ENCODE data around the gene CASK. TPM values are rescaled to one million over a fixed set of nuclear protein-coding genes. Genes with fewer than 3 reads are reported as not detected.

The CASK gene
- total and polyA plus RNA-seq, 8 donors: 7.3 to 82.0 (median 32.3) TPM

DNA sequence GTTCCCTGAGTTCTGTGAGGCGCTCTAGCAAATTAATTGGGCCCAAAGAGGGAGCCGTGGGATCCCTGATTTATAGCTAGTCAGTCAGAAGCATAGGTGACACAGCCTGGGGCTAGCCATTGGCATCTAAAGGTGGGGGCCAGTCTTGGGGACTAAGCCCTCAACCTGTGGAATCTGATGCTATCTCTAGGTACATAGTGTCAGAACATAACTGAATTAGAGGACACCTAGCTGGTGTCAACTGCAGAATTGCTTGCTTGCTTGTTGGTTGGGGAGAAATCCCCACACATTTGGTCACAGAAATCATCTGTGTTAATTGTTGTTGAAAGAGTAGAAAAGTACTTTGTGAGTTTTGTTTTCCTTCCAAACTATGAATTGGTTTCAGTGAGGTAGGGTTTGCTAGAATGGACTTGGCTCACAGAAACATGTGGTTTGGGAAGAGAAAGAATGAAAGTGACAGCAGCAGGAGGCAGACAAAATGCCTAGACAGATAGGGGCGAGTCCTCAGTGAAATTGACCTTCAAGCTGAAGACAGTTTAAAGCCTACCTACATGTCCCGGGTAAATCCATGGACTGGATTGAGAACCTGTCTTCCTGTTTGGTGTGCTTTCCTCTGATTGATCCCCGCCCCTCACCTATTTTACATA, 212.2 kb downstream of the CASK start:
- TF ChIP-seq EP300 (IDR thresholded peaks at IDR 0.05) (no peak), POLR2A (IDR thresholded peaks at IDR 0.05) (no peak), POLR2AphosphoS5 (IDR thresholded peaks at IDR 0.05) (no peak)
- TF ChIP-seq, protein P1, sequence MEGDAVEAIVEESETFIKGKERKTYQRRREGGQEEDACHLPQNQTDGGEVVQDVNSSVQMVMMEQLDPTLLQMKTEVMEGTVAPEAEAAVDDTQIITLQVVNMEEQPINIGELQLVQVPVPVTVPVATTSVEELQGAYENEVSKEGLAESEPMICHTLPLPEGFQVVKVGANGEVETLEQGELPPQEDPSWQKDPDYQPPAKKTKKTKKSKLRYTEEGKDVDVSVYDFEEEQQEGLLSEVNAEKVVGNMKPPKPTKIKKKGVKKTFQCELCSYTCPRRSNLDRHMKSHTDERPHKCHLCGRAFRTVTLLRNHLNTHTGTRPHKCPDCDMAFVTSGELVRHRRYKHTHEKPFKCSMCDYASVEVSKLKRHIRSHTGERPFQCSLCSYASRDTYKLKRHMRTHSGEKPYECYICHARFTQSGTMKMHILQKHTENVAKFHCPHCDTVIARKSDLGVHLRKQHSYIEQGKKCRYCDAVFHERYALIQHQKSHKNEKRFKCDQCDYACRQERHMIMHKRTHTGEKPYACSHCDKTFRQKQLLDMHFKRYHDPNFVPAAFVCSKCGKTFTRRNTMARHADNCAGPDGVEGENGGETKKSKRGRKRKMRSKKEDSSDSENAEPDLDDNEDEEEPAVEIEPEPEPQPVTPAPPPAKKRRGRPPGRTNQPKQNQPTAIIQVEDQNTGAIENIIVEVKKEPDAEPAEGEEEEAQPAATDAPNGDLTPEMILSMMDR (IDR thresholded peaks at IDR 0.05): no peak
- Histone ChIP-seq H3K4me1 (no peaks in the 10 kb centered on the region), H3K4me3 (no peak overlapping the region), H3K9me3 (no peaks in the 10 kb centered on the region), H3K36me3 (no peaks in the 10 kb centered on the region), H3K27me3 (no peaks in the 10 kb centered on the region), H3K27ac (no peak overlapping the region)
- intact Hi-C loops (cut with DNase I; ENCODE audit: low total_unique reads): no loop called here
- no peak for DNase-seq
- WGBS, 5 donors: 78 to 97% (median 92%) methylated on average over 5 of the region's 5 CpGs

DNA sequence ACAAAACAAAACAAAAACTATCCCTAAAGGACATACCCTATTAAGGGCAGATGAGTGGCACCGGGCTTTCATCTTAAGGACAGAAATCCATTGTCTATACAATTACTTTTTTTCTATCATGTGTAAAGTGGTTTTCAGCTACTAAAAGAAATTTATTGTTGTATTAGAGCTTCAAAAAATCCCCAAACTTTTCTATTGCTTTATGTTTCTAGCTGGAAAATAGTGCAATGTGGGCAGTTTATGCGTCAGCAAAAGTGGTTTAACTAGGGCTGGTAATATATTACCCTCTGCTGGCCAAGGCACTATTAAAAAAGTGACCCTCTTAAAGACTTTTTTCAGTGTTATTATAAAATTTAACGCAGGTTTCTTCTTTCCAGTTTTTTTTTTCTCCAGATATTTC, 214.9 kb downstream of the CASK start:
- Histone ChIP-seq H3K4me3 (no peak overlapping the region), H3K4me1 (no peaks in the 10 kb centered on the region), H3K27ac (no peak overlapping the region), H3K9me3 (no peaks in the 10 kb centered on the region), H3K27me3 (no peaks in the 10 kb centered on the region), H3K36me3 (no peaks in the 10 kb centered on the region)
- 42 to 90% (median 53%) methylated on average over 3 of the region's 3 CpGs for WGBS, 5 donors
- no peak for DNase-seq
- TF ChIP-seq, protein P1 (IDR thresholded peaks at IDR 0.05): no peak
- no peak for TF ChIP-seq EP300 (IDR thresholded peaks at IDR 0.05)
- no peak for TF ChIP-seq POLR2A (IDR thresholded peaks at IDR 0.05)
- no peak for TF ChIP-seq POLR2AphosphoS5 (IDR thresholded peaks at IDR 0.05)
- intact Hi-C loops (cut with DNase I; ENCODE audit: low total_unique reads): no loop called here

DNA sequence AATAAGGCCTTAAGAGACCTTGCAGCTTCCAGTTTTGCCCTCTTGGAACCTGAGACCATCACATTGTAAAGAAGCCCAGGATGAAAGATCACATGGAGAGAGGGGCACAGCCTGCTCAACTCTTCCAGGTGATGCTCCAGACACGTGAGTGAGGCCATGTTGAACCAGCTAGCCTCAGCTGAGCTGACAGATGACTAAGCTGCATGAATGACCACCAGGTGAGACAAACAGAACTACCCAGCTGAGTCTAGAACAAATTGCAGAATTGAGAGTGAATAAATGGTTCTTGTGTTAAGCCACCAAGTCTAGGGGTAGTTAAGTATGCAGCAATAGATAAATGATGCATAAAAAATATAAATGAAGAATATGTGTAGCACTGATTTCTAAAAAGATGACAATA, 216.1 kb downstream of the CASK start:
- TF ChIP-seq POLR2AphosphoS5 (IDR thresholded peaks at IDR 0.05): no peak
- TF ChIP-seq POLR2A (IDR thresholded peaks at IDR 0.05): no peak
- TF ChIP-seq EP300 (IDR thresholded peaks at IDR 0.05): no peak
- TF ChIP-seq, protein P1 (IDR thresholded peaks at IDR 0.05): no peak
- H3K27ac ChIP-seq: no peak overlapping the region
- intact Hi-C loops (cut with DNase I; ENCODE audit: low total_unique reads): no loop called here
- H3K4me3 ChIP-seq: no peak overlapping the region
- no peak for DNase-seq
- H3K4me1 ChIP-seq: no peaks in the 10 kb centered on the region
- WGBS, 5 donors: 40 to 93% (median 81%) methylated on average over 1 of the region's 1 CpG
- H3K9me3 ChIP-seq: no peaks in the 10 kb centered on the region
- no peaks in the 10 kb centered on the region for H3K36me3 ChIP-seq
- no peaks in the 10 kb centered on the region for H3K27me3 ChIP-seq

DNA sequence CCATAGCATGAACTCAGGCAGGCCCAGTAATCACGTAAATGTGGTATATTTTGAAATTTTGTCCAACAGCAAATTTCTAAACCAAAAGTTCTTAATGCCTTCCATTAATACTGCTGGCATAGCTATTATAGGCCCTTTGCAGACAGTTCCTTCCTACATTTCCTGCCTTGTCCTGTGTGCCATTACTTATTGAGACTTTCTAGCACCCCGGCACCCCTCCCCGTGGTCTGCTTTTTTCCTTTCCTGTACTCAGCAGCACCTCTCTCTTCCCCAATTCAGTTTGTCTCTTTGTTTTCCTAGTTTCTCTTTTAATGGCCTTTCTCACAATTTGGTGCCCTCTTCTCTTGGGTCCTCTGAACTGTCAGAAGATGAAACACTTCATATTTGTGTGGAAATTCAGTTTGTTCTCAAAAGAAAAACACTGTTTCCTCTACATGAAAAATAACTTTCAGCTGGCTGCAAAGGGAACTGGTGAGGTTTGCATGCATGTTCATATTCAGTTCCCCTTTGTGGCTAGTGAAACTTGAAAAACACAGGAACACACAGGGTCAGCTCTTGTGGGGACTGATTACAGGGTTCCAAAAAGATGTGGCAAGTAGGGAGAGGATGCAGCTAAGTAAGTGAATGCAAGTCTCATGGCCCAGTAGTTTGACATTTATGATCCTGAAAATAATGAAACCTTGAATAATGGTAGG, 217.5 kb downstream of the CASK start:
- no peak overlapping the region for H3K4me3 ChIP-seq
- H3K27me3 ChIP-seq: no peaks in the 10 kb centered on the region
- 53 to 87% (median 74%) methylated on average over 3 of the region's 3 CpGs for WGBS, 5 donors
- TF ChIP-seq, protein P1 (IDR thresholded peaks at IDR 0.05): no peak
- TF ChIP-seq POLR2AphosphoS5 (IDR thresholded peaks at IDR 0.05) (no peak), POLR2A (IDR thresholded peaks at IDR 0.05) (no peak), EP300 (IDR thresholded peaks at IDR 0.05) (no peak)
- no peaks in the 10 kb centered on the region for H3K36me3 ChIP-seq
- H3K4me1 ChIP-seq: no peaks in the 10 kb centered on the region
- intact Hi-C loops (cut with DNase I; ENCODE audit: low total_unique reads): no loop called here
- peak in 1 of 2 donors; percentile 23 for DNase-seq
- H3K27ac ChIP-seq: peak overlapping the region in 1 of 5 donors; percentile 35
- no peaks in the 10 kb centered on the region for H3K9me3 ChIP-seq

All from stomach (tissue), 9 donors.